ENCODE measurements around the gene ZNF646. TPM values are rescaled to one million over a fixed set of nuclear protein-coding genes. Genes with fewer than 3 reads are reported as not detected.

ZNF646 gene
- polyA plus RNA-seq, 3 donors = 0.46 to 6.5 (median 3.0) TPM

DNA sequence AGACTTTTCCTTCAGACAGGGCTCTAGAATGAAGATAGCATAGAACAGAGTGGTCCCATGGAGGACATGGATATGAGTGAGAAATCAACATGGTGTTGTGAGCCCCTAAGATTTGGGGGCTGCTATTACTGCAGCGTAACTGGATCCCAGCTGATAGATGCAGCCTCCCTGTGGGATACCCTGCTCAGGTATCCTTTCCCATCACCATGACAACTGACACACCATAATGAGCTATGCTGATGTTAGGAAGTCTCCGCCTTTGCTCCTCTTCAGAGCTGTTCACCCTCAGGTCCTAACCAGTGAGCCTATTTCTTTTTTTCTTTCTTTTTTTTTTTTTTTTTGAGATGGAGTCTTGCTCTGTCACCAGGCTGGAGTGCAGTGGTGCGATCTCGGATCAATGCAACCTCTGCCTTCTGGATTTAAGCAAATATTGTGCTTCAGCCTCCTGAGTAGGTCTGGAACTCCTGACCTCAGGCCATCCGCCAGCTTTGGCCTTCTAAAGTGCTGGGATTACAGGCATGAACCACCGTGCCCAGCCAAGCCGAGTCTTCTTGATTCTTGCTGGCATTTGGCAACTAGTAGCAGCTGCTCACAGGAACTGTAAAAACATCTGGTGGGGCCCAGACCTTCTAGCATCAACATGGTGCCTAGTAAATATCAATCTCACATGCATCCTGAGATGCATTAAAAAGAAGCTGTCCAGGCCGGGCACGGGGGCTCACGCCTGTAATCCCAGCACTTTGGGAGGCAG lies 23.8 kb upstream of the ZNF646 start:
- H3K4me3 ChIP-seq (replicated peaks in 1 of 3; ENCODE audit: low read depth in 2 of 3, low read length in 3 of 3) = no peak overlapping the region
- peaks cover 24% of the 10 kb centered on the region for H3K4me1 Mint-ChIP-seq
- H3K79me2 ChIP-seq (ENCODE audit: insufficient read depth, low read length) = no peaks in the 10 kb centered on the region
- H3K27ac ChIP-seq (ENCODE audit: low read depth in 1 of 2, low read length in 2 of 2) = no peak overlapping the region
- peaks cover 0 to 4% (median 0%) of the 10 kb centered on the region in 7 donors for H3K9me3 Mint-ChIP-seq
- no peak for DNase-seq
- H3K27me3 ChIP-seq (ENCODE audit: control insufficient read depth in 2 of 2, insufficient read depth in 2 of 2, low read length in 2 of 2) = no peaks in the 10 kb centered on the region
- no peak overlapping the region for H3K27ac Mint-ChIP-seq
- H3K9ac ChIP-seq (ENCODE audit: insufficient read depth, low read length, poor library complexity, severe bottlenecking) = no peak overlapping the region
- H2AFZ ChIP-seq (ENCODE audit: insufficient read depth, low read depth, low read length, poor library complexity, severe bottlenecking) = no peak overlapping the region
- TF ChIP-seq, protein P1, sequence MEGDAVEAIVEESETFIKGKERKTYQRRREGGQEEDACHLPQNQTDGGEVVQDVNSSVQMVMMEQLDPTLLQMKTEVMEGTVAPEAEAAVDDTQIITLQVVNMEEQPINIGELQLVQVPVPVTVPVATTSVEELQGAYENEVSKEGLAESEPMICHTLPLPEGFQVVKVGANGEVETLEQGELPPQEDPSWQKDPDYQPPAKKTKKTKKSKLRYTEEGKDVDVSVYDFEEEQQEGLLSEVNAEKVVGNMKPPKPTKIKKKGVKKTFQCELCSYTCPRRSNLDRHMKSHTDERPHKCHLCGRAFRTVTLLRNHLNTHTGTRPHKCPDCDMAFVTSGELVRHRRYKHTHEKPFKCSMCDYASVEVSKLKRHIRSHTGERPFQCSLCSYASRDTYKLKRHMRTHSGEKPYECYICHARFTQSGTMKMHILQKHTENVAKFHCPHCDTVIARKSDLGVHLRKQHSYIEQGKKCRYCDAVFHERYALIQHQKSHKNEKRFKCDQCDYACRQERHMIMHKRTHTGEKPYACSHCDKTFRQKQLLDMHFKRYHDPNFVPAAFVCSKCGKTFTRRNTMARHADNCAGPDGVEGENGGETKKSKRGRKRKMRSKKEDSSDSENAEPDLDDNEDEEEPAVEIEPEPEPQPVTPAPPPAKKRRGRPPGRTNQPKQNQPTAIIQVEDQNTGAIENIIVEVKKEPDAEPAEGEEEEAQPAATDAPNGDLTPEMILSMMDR (IDR thresholded peaks at IDR 0.05) = no peak
- H3K9me3 ChIP-seq (replicated peaks in 1 of 2; ENCODE audit: control insufficient read depth in 1 of 2, insufficient read depth in 1 of 2, low read length in 2 of 2) = no peaks in the 10 kb centered on the region
- H3K27me3 Mint-ChIP-seq (ENCODE audit: low read depth in 3 of 3) = peaks cover 0 to 4% (median 2%) of the 10 kb centered on the region in 3 donors
- peaks cover 0 to 3% of the 10 kb centered on the region in 2 donors for H3K36me3 Mint-ChIP-seq
- H3K4me2 ChIP-seq (replicated peaks; ENCODE audit: extremely low read depth, low read length, poor library complexity, severe bottlenecking) = no peak overlapping the region
- WGBS (ENCODE audit: insufficient coverage) = 86% methylated on average over 6 of the region's 10 CpGs
- no peak overlapping the region for H3K4me3 Mint-ChIP-seq
- peaks cover 12 to 17% of the 10 kb centered on the region in 2 donors for H3K4me1 ChIP-seq (ENCODE audit: control insufficient read depth in 1 of 2, insufficient read depth in 2 of 2, low read length in 2 of 2)
- no peaks in the 10 kb centered on the region for H4K20me1 ChIP-seq (ENCODE audit: insufficient read depth, low read length)
- intact Hi-C loops (cut with micrococcal nuclease) = no loop called here
- H3K36me3 ChIP-seq (replicated peaks in 1 of 2; ENCODE audit: control insufficient read depth in 1 of 2, insufficient read depth in 2 of 2, low read length in 2 of 2) = no peaks in the 10 kb centered on the region

DNA sequence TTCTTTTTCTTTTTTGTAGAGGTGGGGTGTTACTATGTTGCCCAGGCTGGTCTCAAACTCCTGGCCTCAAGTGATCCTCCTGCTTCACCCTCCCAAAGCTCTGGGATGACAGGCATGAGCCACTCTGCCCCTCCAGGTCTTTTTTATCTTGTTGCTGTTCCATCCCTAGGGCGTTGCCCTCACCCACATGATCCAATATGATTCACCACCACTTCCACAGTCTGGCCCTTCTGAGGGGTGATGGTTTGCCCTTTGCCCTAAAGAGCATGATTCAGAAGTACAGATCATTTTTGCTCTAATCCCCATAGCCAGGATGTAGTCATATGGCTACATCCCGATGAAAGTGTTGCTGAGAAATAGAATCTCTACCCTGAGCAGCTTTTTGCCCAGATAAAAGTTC lies 22.1 kb upstream of the ZNF646 start:
- TF ChIP-seq, protein P1 (IDR thresholded peaks at IDR 0.05) = no peak
- peaks cover 1 to 4% (median 2%) of the 10 kb centered on the region in 3 donors for H3K27me3 Mint-ChIP-seq (ENCODE audit: low read depth in 3 of 3)
- no peak overlapping the region for H3K4me2 ChIP-seq (replicated peaks; ENCODE audit: extremely low read depth, low read length, poor library complexity, severe bottlenecking)

More for the DNA sequence above, 22.1 kb upstream of the ZNF646 start:
- no peaks in the 10 kb centered on the region for H3K27me3 ChIP-seq (ENCODE audit: control insufficient read depth in 2 of 2, insufficient read depth in 2 of 2, low read length in 2 of 2)
- H3K79me2 ChIP-seq (ENCODE audit: insufficient read depth, low read length) = no peaks in the 10 kb centered on the region
- peaks cover 12 to 17% of the 10 kb centered on the region in 2 donors for H3K4me1 ChIP-seq (ENCODE audit: control insufficient read depth in 1 of 2, insufficient read depth in 2 of 2, low read length in 2 of 2)
- H3K4me3 ChIP-seq (replicated peaks in 1 of 3; ENCODE audit: low read depth in 2 of 3, low read length in 3 of 3) = no peak overlapping the region
- H3K9me3 Mint-ChIP-seq = peaks cover 0 to 4% (median 0%) of the 10 kb centered on the region in 7 donors
- WGBS (ENCODE audit: insufficient coverage) = no CpG with 5 or more reads among the region's 2 CpGs
- no peaks in the 10 kb centered on the region for H3K9me3 ChIP-seq (replicated peaks in 1 of 2; ENCODE audit: control insufficient read depth in 1 of 2, insufficient read depth in 1 of 2, low read length in 2 of 2)
- peaks cover 23% of the 10 kb centered on the region for H3K4me1 Mint-ChIP-seq
- no peak overlapping the region for H3K4me3 Mint-ChIP-seq
- intact Hi-C loops (cut with micrococcal nuclease) = loop anchor here in 1 of 2 donors (2.0 kb wide), 1 partner anchor 17 kb away; no protein-coding TSS in a partner anchor
- H3K9ac ChIP-seq (ENCODE audit: insufficient read depth, low read length, poor library complexity, severe bottlenecking) = no peak overlapping the region
- peak overlapping the region in 1 of 2 donors; percentile 17 for H3K27ac ChIP-seq (ENCODE audit: low read depth in 1 of 2, low read length in 2 of 2)
- H3K36me3 Mint-ChIP-seq = peaks cover 0 to 3% of the 10 kb centered on the region in 2 donors
- DNase-seq = peak; percentile 72 to 88 (median 77)
- peak overlapping the region in 5 of 7 donors; percentile 62 to 85 (median 71) for H3K27ac Mint-ChIP-seq
- H2AFZ ChIP-seq (ENCODE audit: insufficient read depth, low read depth, low read length, poor library complexity, severe bottlenecking) = no peak overlapping the region
- no peaks in the 10 kb centered on the region for H3K36me3 ChIP-seq (replicated peaks in 1 of 2; ENCODE audit: control insufficient read depth in 1 of 2, insufficient read depth in 2 of 2, low read length in 2 of 2)
- H4K20me1 ChIP-seq (ENCODE audit: insufficient read depth, low read length) = no peaks in the 10 kb centered on the region
